Large intestine (tissue), 3 donors: ENCODE measurements around the gene SFN. TPM values are rescaled to one million over a fixed set of nuclear protein-coding genes. Genes with fewer than 3 reads are reported as not detected.
A peak's percentile ranks its signal among the peaks of the same experiment; 100 is the strongest.
"Not testable (repeated sequence)": the region's sequence is repeated elsewhere in the genome, so short reads cannot be mapped to it uniquely, and the experiment has no call there.

Experiments used
- DNase-seq, 2 donors: peaks; one replicate each; pipeline versions ENCODE4 v3.0.0 to v3.0.0-alpha.2; 2013
- H3K27ac ChIP-seq: one replicate; pipeline ENCODE4 v1.5.1; 2013; ENCODE audit warnings: low read length
- H3K27me3 ChIP-seq: 2 replicates; pipeline ENCODE4 v1.6.1; 2013; ENCODE audit warnings: low read length; ENCODE audit not compliant: control insufficient read depth, insufficient read depth
- H3K36me3 ChIP-seq: 2 replicates; pipeline ENCODE4 v1.6.1; 2013; ENCODE audit warnings: low read length; ENCODE audit not compliant: control insufficient read depth, insufficient read depth
- H3K4me1 ChIP-seq: one replicate; pipeline ENCODE4 v1.6.1; 2013; ENCODE audit warnings: low read length; ENCODE audit not compliant: control insufficient read depth, insufficient read depth
- H3K4me3 ChIP-seq: one replicate; pipeline ENCODE4 v1.5.1; 2013; ENCODE audit warnings: low read length
- H3K9me3 ChIP-seq: one replicate; pipeline ENCODE4 v1.6.1; 2013; ENCODE audit warnings: mild to moderate bottlenecking, low read depth, low read length, moderate library complexity; ENCODE audit not compliant: control insufficient read depth
- WGBS: methylation state at CpG from one replicate; pipeline ENCODE4 v1.1.5; 2013; ENCODE audit warnings: low lambda C conversion rate; ENCODE audit not compliant: insufficient coverage; 5-methylcytosine and 5-hydroxymethylcytosine counted together
- polyA plus RNA-seq: library from polyadenylated mRNA; unstranded; fragments of 120-200 nt; gene quantifications from one replicate; pipeline ENCODE4 v1.2.1, GENCODE V29; 2013

The SFN gene
- polyA plus RNA-seq, 1 donor, result 6.9 TPM

DNA sequence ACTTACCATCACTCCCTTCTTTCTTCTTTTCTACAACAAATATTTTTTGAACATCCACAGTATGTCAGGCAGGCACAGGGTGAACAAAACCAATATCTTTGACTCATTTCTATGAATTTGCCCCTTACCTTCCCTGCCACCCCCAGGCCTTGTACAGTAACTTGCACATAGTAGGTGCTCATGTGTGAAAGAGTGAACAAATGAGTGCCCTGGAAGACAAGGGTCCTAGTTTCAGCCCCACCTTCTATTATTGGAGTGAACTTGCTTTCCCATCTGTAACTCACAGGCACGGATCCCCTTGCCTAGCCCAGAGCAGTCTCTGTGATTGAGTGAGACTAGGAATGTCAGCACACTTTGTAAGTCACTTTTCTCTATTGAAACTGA lies 23.6 kb upstream of the SFN start:
- no peak overlapping the region for H3K27ac ChIP-seq
- DNase-seq, result no peak
- H3K27me3 ChIP-seq, result no peaks in the 10 kb centered on the region
- no peaks in the 10 kb centered on the region for H3K4me1 ChIP-seq
- no peaks in the 10 kb centered on the region for H3K9me3 ChIP-seq
- no CpG with 5 or more reads among the region's 1 CpG for WGBS
- peaks cover 46% of the 10 kb centered on the region for H3K36me3 ChIP-seq
- H3K4me3 ChIP-seq, result no peak overlapping the region

- Histone ChIP-seq H3K4me3 (no peak overlapping the region), H3K4me1 (no peaks in the 10 kb centered on the region), H3K27me3 (no peaks in the 10 kb centered on the region), H3K9me3 (no peaks in the 10 kb centered on the region), H3K27ac (no peak overlapping the region), H3K36me3 (peaks cover 42% of the 10 kb centered on the region)
- no peak for DNase-seq
- no CpG with 5 or more reads among the region's 6 CpGs for WGBS
Observed at GRCh38 chr1:26839779-26840178, 23.2 kb upstream of the SFN start.

- no peaks in the 10 kb centered on the region for H3K9me3 ChIP-seq
- no peak overlapping the region for H3K27ac ChIP-seq
- DNase-seq, result no peak
- no peak overlapping the region for H3K4me3 ChIP-seq
- WGBS, result no CpG with 5 or more reads among the region's 13 CpGs
- no peaks in the 10 kb centered on the region for H3K27me3 ChIP-seq
- peaks cover 43% of the 10 kb centered on the region for H3K36me3 ChIP-seq
- H3K4me1 ChIP-seq, result peaks cover 13% of the 10 kb centered on the region
Observed at GRCh38 chr1:26844424-26845196, 18.3 kb upstream of the SFN start.

DNA sequence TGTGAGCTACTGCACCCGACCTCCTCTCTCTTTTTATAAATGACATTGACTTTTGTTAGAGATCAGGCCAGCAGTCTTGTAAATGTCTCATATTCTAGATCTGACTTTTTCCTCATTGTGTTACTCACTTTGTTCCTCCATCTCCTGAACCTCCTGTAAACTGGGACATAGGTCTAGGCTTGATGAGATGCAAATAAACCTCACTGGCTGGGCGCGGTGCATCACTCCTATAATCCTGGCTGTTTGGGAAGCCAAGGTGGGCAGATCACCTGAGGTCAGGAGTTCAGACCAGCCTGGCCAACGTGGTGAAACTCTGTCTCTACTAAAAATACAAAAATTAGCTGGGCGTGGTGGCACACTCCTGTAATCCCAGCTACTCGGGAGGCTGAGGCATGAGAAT lies 15.1 kb upstream of the SFN start:
- Histone ChIP-seq H3K4me1 (peaks cover 24% of the 10 kb centered on the region), H3K36me3 (peaks cover 52% of the 10 kb centered on the region)
- not testable (repeated sequence) for H3K27ac ChIP-seq, H3K4me3 ChIP-seq, DNase-seq, H3K9me3 ChIP-seq, H3K27me3 ChIP-seq
- WGBS, result no CpG with 5 or more reads among the region's 6 CpGs

GRCh38 chr1:26848499-26848898 lies 14.4 kb upstream of the SFN start:
- DNase-seq, result no peak
- H3K4me1 ChIP-seq, result peaks cover 29% of the 10 kb centered on the region
- no peak overlapping the region for H3K4me3 ChIP-seq
- WGBS, result no CpG with 5 or more reads among the region's 10 CpGs
- no peaks in the 10 kb centered on the region for H3K27me3 ChIP-seq
- H3K27ac ChIP-seq, result peak overlapping the region; percentile 84
- H3K36me3 ChIP-seq, result peaks cover 56% of the 10 kb centered on the region
- H3K9me3 ChIP-seq, result no peaks in the 10 kb centered on the region

- Histone ChIP-seq H3K36me3 (peaks cover 62% of the 10 kb centered on the region), H3K9me3 (no peaks in the 10 kb centered on the region), H3K27me3 (no peaks in the 10 kb centered on the region), H3K27ac (peak overlapping the region; percentile 84), H3K4me3 (no peak overlapping the region), H3K4me1 (peaks cover 29% of the 10 kb centered on the region)
- WGBS, result 100% methylated on average over 1 of the region's 10 CpGs
- peak; percentile 95 to 97 for DNase-seq
Observed at GRCh38 chr1:26848941-26849774, 13.8 kb upstream of the SFN start.

DNA sequence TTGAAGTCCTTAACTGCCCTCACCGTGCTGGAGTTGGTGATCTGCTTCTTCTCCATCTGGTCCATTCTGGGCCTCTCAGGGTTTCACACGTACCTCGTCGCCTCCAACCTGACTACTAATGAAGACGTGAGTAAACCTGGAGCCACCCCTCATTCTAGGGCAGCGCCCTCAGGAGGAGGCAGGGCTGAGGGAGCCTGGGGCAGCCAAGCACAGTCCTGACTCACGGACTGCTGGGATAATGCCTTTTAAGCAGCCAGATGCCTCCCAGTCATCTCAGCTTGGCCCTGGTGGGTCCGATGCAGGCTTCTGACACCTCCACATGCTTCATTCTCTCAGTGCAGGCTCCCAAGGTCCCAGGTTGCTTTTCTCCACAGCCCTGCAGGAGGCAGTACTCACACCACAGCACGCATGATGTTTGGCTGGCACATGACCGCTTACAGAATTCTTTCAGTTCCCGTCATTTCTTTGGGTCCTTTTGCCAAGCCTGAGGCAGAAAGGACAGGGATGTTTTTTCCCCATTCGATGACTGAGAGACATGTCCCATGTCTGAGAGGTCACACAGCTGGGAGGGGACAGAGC lies 11.8 kb upstream of the SFN start:
- WGBS, result no CpG with 5 or more reads among the region's 12 CpGs
- H3K27ac ChIP-seq, result no peak overlapping the region
- no peak overlapping the region for H3K4me3 ChIP-seq
- H3K9me3 ChIP-seq, result no peaks in the 10 kb centered on the region
- no peak for DNase-seq
- no peaks in the 10 kb centered on the region for H3K27me3 ChIP-seq
- H3K36me3 ChIP-seq, result peaks cover 72% of the 10 kb centered on the region
- peaks cover 40% of the 10 kb centered on the region for H3K4me1 ChIP-seq

GRCh38 chr1:26852701-26853100 lies 10.2 kb upstream of the SFN start:
- Histone ChIP-seq H3K36me3 (peaks cover 66% of the 10 kb centered on the region), H3K27me3 (no peaks in the 10 kb centered on the region), H3K27ac (no peak overlapping the region), H3K4me1 (peaks cover 40% of the 10 kb centered on the region), H3K9me3 (no peaks in the 10 kb centered on the region), H3K4me3 (no peak overlapping the region)
- no CpG with 5 or more reads among the region's 9 CpGs for WGBS
- peak in 1 of 2 donors; percentile 41 for DNase-seq

DNA sequence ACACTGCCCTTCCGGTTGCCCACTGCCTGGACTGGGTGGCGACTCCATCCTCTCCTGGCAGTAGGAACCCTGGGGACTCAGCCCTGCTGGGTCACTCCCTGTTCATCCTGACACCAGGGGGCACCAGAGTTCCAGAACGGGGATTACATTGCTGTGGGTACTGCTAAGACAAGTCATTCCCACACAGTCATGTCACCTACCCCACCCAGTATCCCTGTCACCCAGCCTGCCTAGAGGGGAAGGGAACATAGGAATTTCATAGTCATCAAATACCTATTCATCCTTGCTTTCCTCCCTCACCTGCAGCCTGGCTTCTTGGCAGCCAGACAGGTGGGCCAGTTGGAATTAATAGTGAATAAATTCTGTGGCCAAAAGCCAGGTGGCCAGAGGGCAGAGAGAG lies 9.8 kb upstream of the SFN start:
- Histone ChIP-seq H3K9me3 (no peaks in the 10 kb centered on the region), H3K4me1 (peaks cover 40% of the 10 kb centered on the region), H3K4me3 (no peak overlapping the region), H3K36me3 (peaks cover 63% of the 10 kb centered on the region), H3K27ac (no peak overlapping the region), H3K27me3 (no peaks in the 10 kb centered on the region)
- DNase-seq, result peak; percentile 82 to 85
- WGBS, result no CpG with 5 or more reads among the region's 3 CpGs

GRCh38 chr1:26853600-26853999 lies 9.3 kb upstream of the SFN start:
- H3K27ac ChIP-seq, result no peak overlapping the region
- H3K4me3 ChIP-seq, result no peak overlapping the region
- peaks cover 59% of the 10 kb centered on the region for H3K36me3 ChIP-seq
- peaks cover 37% of the 10 kb centered on the region for H3K4me1 ChIP-seq
- no peak for DNase-seq
- H3K9me3 ChIP-seq, result no peaks in the 10 kb centered on the region
- no CpG with 5 or more reads among the region's 10 CpGs for WGBS
- no peaks in the 10 kb centered on the region for H3K27me3 ChIP-seq
